ENCODE data around the gene RASEF.
"Not testable (repeated sequence)": the region's sequence is repeated elsewhere in the genome, so short reads cannot be mapped to it uniquely, and the experiment has no call there.

GRCh38 chr9:82934025-82934424, 128.9 kb downstream of the RASEF start:
- TF ChIP-seq, protein P1, sequence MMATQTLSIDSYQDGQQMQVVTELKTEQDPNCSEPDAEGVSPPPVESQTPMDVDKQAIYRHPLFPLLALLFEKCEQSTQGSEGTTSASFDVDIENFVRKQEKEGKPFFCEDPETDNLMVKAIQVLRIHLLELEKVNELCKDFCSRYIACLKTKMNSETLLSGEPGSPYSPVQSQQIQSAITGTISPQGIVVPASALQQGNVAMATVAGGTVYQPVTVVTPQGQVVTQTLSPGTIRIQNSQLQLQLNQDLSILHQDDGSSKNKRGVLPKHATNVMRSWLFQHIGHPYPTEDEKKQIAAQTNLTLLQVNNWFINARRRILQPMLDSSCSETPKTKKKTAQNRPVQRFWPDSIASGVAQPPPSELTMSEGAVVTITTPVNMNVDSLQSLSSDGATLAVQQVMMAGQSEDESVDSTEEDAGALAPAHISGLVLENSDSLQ (IDR thresholded peaks at IDR 0.05): not testable (repeated sequence)
- not testable (repeated sequence) for TF ChIP-seq FOXM1 (IDR thresholded peaks at IDR 0.05; ENCODE audit: borderline replicate concordance); NFRKB (IDR thresholded peaks at IDR 0.05); SUZ12 (IDR thresholded peaks at IDR 0.05)

Measured in HEK293T (cell line).